Thyroid gland (tissue), 4 donors: ENCODE data around the gene SYT9.

ENCODE experiments used
- POLR2A ChIP-seq, 2 donors: fragments of 450-650 bp; IDR thresholded peaks; one replicate each; pipeline ENCODE4 v1.6.1; 2017; ENCODE audit warnings: antibody characterized with exemption in 2 of 2, mild to moderate bottlenecking in 2 of 2, moderate library complexity in 1 of 2
- TF ChIP-seq, protein P1 (sequence below), 6 experiments: fragments of 200-600 bp in 3 of 6; fragments of 450-650 bp in 3 of 6; sonication (generic) in 3 of 6; IDR thresholded peaks; one replicate each; pipeline ENCODE4 v1.5.1; 2016 to 2019; ENCODE audit warnings: antibody characterized with exemption in 6 of 6, mild to moderate bottlenecking in 2 of 6, inconsistent platforms in 1 of 6, moderate library complexity in 1 of 6

DNA sequence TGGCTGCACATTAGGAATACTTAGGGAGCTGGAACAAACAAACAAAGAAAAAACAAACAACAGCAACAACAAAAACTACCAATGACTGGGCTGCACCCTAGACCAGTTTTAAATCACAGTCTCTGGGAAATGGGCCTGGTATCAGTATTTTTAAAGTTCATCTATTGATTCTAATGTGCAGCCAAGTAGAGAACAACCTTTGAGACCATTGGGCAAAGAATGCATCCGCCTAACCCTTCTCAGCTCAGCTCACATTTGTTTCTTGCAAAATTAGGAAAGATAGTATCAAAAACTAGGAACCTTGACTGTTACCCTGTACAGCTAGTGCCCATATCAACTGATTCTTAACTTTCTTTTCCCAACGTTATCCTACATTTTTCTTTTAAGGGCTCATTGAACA, 5.2 kb downstream of the SYT9 start:
- TF ChIP-seq, protein P1, sequence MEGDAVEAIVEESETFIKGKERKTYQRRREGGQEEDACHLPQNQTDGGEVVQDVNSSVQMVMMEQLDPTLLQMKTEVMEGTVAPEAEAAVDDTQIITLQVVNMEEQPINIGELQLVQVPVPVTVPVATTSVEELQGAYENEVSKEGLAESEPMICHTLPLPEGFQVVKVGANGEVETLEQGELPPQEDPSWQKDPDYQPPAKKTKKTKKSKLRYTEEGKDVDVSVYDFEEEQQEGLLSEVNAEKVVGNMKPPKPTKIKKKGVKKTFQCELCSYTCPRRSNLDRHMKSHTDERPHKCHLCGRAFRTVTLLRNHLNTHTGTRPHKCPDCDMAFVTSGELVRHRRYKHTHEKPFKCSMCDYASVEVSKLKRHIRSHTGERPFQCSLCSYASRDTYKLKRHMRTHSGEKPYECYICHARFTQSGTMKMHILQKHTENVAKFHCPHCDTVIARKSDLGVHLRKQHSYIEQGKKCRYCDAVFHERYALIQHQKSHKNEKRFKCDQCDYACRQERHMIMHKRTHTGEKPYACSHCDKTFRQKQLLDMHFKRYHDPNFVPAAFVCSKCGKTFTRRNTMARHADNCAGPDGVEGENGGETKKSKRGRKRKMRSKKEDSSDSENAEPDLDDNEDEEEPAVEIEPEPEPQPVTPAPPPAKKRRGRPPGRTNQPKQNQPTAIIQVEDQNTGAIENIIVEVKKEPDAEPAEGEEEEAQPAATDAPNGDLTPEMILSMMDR (IDR thresholded peaks at IDR 0.05) = no peak
- no peak for TF ChIP-seq POLR2A (IDR thresholded peaks at IDR 0.05)
